ENCODE measurements around the gene TMEM212.

DNA sequence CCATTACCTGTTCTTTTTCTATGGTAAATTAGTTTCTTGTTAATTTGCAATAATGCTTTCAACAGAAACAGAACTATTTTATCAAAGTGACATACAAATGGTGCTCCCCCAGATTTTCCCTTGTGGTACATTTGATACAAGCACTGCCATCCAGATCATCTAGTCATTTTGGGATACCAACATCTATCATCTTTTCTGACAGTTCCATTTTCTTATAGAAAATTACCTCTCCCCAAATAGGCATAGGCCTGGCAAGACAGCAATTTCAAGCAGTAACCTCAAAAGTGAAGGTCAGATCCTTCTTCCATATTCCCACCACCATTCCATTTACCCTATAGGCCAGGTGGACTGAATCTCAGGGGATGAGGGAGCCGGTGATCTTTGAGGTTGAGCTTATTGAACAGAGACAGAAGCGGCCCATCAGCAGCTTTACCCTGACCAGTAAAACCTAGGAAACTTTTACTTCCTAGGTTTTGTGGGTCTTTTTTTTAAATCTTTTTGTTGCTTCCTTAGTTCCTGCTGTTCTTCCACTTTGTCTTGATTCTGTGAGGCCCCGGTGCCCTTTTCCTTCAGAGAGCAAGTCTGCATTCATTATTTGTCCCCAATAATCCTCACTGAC, 29.8 kb upstream of the TMEM212 start:
- TF ChIP-seq EZH2 (IDR thresholded peaks at IDR 0.05; ENCODE audit: insufficient read depth, poor library complexity, severe bottlenecking), result no peak
- TF ChIP-seq EZH2phosphoT487 (IDR thresholded peaks at IDR 0.05; ENCODE audit: insufficient read depth, low read depth), result no peak

Measured in GM23248 (cell line).